OCI-LY3 (cell line): ENCODE measurements around the gene TEPSIN.

Experiments used
- CTCF ChIP-seq: fragments of 200-600, 300-600 bp; sonication (generic); IDR thresholded peaks from 2 replicates; pipeline ENCODE4 v1.5.1; 2014; ENCODE audit warnings: antibody characterized with exemption, low read length, low read depth
- EZH2phosphoT487 ChIP-seq: fragments of 200-600 bp; shearing (Covaris generic); IDR thresholded peaks from 2 replicates; pipeline ENCODE4 v1.6.1; 2018; ENCODE audit warnings: antibody characterized with exemption, mixed run types, low read depth

DNA sequence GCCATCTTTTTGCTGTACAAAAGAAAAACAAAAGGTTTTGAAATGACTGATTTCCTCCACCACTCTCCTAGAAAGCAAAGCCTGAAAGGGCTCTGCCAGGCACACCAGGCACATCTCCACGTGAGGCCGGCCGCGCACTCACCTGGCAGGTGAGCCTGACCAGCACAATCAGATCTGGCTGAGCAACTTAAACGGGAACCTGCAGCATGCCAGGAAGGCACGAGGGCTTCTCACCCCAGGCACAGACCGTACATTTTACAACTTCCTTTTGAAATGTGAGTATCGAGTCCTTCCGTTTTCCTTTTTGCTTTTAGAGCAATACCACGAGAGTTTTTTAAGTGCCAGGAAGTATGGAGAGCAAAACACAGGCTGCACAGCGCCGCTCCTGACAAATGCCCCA lies 33.8 kb upstream of the TEPSIN start:
- no peak for TF ChIP-seq CTCF
- no peak for TF ChIP-seq EZH2phosphoT487
